IPS-20b (cell line): Measurements from ENCODE around the gene TSPEAR.

Source experiments
- H3K27ac ChIP-seq: one replicate; pipeline ENCODE4 v1.5.1; 2013; ENCODE audit warnings: low read length
- H3K27me3 ChIP-seq: 2 replicates; pipeline ENCODE4 v1.6.1; 2013; ENCODE audit warnings: mild to moderate bottlenecking, low read length, inconsistent platforms; ENCODE audit not compliant: insufficient read depth
- H3K36me3 ChIP-seq: 2 replicates; pipeline ENCODE4 v1.6.1; 2013; ENCODE audit warnings: low read depth, mild to moderate bottlenecking, inconsistent platforms, low read length, moderate library complexity; ENCODE audit not compliant: insufficient read depth
- H3K4me1 ChIP-seq: 2 replicates; pipeline ENCODE4 v1.6.1; 2013; ENCODE audit warnings: mild to moderate bottlenecking, control low read depth, inconsistent platforms, low read length, moderate library complexity; ENCODE audit not compliant: insufficient read depth
- H3K4me3 ChIP-seq: 2 replicates; pipeline ENCODE4 v1.5.1; 2013; ENCODE audit warnings: mild to moderate bottlenecking, low read length, inconsistent platforms
- H3K9ac ChIP-seq: 2 replicates; pipeline ENCODE4 v1.6.1; 2013; ENCODE audit warnings: low read depth, mild to moderate bottlenecking, inconsistent platforms, low read length, moderate library complexity
- H3K9me3 ChIP-seq: 2 replicates; pipeline ENCODE4 v1.6.1; 2013; ENCODE audit warnings: mild to moderate bottlenecking, low read depth, low read length, inconsistent platforms; ENCODE audit not compliant: insufficient read depth

Gene TSPEAR

GRCh38 chr21:44711327-44712202 is at the start of gene TSPEAR:
TSS of gene TSPEAR (minus strand) at chr21:44711572. CDS start at chr21:44711514, 58 bp downstream.
- H3K4me3 ChIP-seq, result peak within 1 kb of the TSS; percentile 67
- H3K4me1 ChIP-seq, result peaks cover 31% of the 10 kb centered on the region; the same call in 1 of the 2 replicates
- H3K27ac ChIP-seq, result no peak within 1 kb of the TSS
- peaks cover 90% of the 10 kb centered on the region for H3K27me3 ChIP-seq
- H3K36me3 ChIP-seq, result no peaks in the 10 kb centered on the region
- H3K9me3 ChIP-seq, result no peaks in the 10 kb centered on the region
- no peak within 1 kb of the TSS for H3K9ac ChIP-seq

DNA sequence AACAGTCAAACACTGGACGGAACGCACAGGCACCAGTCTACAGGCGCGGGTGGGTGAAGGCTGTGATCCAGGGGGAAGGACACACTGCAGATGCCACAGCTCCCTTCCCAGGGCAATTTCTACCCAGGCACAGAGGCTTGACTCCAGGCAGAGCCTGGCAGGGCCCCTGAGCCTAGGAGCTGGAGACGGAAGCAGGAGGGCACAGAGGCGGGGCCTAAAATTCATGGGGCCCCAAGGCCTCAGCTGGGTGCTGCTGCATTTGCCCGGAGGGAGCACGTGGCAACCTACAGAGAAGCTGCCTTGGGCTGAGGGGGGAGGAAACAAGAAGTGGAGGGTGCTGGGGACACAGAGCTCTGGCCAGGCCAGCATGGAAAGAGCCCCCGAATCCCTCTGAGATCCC is 49.0 kb upstream of the TSPEAR start:
- H3K4me1 ChIP-seq, result peaks cover 6% of the 10 kb centered on the region; the same call in 1 of the 2 replicates
- no peak overlapping the region for H3K27ac ChIP-seq
- H3K4me3 ChIP-seq, result no peak overlapping the region
- no peaks in the 10 kb centered on the region for H3K36me3 ChIP-seq
- H3K9me3 ChIP-seq, result no peaks in the 10 kb centered on the region
- H3K9ac ChIP-seq, result no peak overlapping the region
- H3K27me3 ChIP-seq, result no peaks in the 10 kb centered on the region

- Histone ChIP-seq H3K27me3 (no peaks in the 10 kb centered on the region), H3K9me3 (no peaks in the 10 kb centered on the region), H3K27ac (no peak overlapping the region), H3K9ac (no peak overlapping the region), H3K4me3 (no peak overlapping the region), H3K4me1 (peaks cover 6% of the 10 kb centered on the region; the same call in 1 of the 2 replicates), H3K36me3 (no peaks in the 10 kb centered on the region)
Observed at GRCh38 chr21:44759628-44760285, 48.4 kb upstream of the TSPEAR start.

DNA sequence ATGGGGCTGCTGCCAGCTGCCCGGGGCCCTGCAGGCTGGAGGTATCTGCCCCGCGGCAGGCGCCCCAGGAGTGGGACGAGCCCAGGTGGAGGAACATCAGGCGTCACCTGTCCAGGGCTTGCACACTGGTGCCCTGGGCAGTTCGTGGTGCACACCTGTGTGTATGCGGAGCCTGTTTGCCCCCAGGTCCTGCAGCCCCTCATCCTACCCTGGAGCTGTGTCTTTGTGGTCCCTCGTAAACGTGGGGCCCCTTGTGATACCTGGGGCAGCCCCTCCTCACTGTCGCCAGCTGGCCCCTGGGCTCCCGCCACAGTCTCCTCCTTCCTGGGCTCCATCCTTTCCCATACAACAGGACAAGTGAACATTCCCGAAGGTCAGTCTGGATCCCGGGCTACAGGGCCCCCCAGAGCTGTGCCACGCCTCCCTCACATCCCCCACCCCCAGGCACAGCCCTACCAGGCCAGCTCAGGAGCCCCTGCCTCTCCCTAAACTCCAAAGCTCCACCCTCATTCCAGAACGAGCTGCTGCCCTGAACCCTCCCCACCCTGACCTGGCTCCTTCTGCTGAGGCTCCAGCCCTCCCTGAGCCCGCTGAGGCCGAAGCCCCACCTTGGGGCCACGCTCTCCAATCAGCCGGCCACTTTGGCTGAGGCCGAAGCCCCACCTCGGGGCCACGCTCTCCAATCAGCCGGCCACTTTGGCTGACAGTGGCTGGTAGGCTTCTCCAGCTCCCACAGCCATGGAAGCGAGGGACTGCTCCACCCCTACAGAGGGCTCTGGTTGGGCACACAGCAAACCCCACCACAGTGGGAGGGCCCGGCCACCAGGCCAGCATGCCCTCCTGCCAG is 47.6 kb upstream of the TSPEAR start:
- no peaks in the 10 kb centered on the region for H3K36me3 ChIP-seq
- H3K4me1 ChIP-seq, result peaks cover 6% of the 10 kb centered on the region; the same call in 1 of the 2 replicates
- no peak overlapping the region for H3K9ac ChIP-seq
- H3K27me3 ChIP-seq, result no peaks in the 10 kb centered on the region
- no peak overlapping the region for H3K27ac ChIP-seq
- no peaks in the 10 kb centered on the region for H3K9me3 ChIP-seq
- H3K4me3 ChIP-seq, result no peak overlapping the region

- Histone ChIP-seq H3K9ac (no peak overlapping the region), H3K4me3 (no peak overlapping the region), H3K27ac (no peak overlapping the region), H3K36me3 (no peaks in the 10 kb centered on the region), H3K27me3 (no peaks in the 10 kb centered on the region), H3K4me1 (peaks cover 6% of the 10 kb centered on the region; the same call in 1 of the 2 replicates), H3K9me3 (no peaks in the 10 kb centered on the region)
Observed at GRCh38 chr21:44758141-44758561, 46.8 kb upstream of the TSPEAR start.

GRCh38 chr21:44757731-44758130 is 46.4 kb upstream of the TSPEAR start:
- no peak overlapping the region for H3K27ac ChIP-seq
- H3K36me3 ChIP-seq, result no peaks in the 10 kb centered on the region
- no peak overlapping the region for H3K4me3 ChIP-seq
- H3K4me1 ChIP-seq, result peaks cover 8% of the 10 kb centered on the region; the same call in 1 of the 2 replicates
- no peaks in the 10 kb centered on the region for H3K27me3 ChIP-seq
- H3K9ac ChIP-seq, result no peak overlapping the region
- no peaks in the 10 kb centered on the region for H3K9me3 ChIP-seq

- H3K27me3 ChIP-seq, result no peaks in the 10 kb centered on the region
- H3K36me3 ChIP-seq, result no peaks in the 10 kb centered on the region
- no peak overlapping the region for H3K9ac ChIP-seq
- H3K9me3 ChIP-seq, result no peaks in the 10 kb centered on the region
- no peak overlapping the region for H3K27ac ChIP-seq
- H3K4me3 ChIP-seq, result no peak overlapping the region
- H3K4me1 ChIP-seq, result peaks cover 9% of the 10 kb centered on the region; the same call in 1 of the 2 replicates
Observed at GRCh38 chr21:44756423-44757185, 45.2 kb upstream of the TSPEAR start.

DNA sequence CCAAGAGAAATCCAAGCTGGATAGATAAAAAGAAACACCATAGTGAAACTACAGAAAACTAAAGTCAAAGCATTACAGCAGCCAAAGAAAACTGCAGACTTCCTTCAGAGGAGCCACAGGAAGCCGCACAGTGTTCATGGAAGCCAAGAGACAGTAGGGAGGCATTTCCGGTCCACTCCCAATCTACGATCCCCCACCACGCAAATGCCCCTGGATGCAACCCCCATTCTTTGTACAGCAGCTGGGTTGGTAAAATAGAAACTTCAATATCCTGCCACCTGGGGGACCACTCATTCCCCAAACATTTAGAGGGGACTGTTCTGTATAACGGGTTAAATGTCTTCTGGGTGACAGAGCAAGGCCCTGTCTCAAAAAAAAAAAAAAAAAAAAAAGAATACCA is 43.9 kb upstream of the TSPEAR start:
- Histone ChIP-seq H3K9ac (no peak overlapping the region), H3K27ac (no peak overlapping the region), H3K4me1 (peaks cover 6% of the 10 kb centered on the region; the same call in 1 of the 2 replicates), H3K9me3 (no peaks in the 10 kb centered on the region), H3K4me3 (no peak overlapping the region), H3K36me3 (no peaks in the 10 kb centered on the region), H3K27me3 (no peaks in the 10 kb centered on the region)

DNA sequence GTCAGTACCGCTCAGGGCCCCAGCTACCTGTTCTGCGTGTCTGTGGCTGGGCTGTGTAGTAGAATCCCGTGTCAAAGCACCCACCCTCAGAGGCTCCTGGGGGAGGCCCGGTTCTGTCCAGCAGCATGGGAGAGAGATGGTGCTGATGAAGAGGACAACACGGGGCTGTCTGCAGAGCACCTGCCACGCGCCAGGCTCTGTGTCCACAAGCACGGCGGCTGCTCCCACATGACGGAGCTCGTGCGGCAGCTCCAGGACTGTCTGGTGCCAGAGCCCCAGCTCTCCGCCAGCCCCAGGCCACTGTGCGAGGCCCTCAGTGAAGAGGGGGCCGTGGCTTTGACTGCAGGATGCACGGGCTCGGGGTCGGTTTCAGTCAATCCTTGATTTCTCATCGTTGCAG is 42.0 kb upstream of the TSPEAR start:
- Histone ChIP-seq H3K36me3 (no peaks in the 10 kb centered on the region), H3K27me3 (peaks cover 9% of the 10 kb centered on the region; the same call in 1 of the 2 replicates), H3K27ac (no peak overlapping the region), H3K4me3 (no peak overlapping the region), H3K9me3 (no peaks in the 10 kb centered on the region), H3K4me1 (peaks cover 10% of the 10 kb centered on the region; the same call in 1 of the 2 replicates), H3K9ac (no peak overlapping the region)

DNA sequence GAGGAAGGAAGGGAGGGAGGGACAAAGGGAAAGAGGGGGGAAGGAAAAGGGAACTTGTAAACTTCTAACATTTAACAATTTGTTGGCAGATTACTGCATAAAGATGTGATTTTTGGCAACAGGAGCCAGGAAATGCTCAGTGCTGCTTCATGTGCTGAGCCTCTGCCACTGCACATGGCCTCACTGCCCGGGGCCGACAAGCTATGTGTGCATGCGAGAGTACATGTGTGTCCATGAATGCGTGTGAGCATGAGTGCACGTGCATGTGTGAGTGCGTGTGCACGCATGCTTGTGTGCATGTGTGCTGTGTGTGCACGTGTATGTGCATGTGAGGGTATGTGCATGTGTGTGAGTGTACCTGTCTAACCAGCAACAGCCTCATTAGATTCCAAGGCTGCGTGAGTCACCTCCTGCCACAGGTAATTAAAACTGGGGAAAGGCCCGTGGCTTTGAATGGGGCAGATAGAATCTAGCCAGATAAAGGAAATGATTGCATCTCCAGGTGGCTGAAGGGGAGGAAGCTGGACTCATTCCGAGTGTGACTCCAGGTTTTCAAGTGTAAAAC is 41.4 kb upstream of the TSPEAR start:
- Histone ChIP-seq H3K27me3 (peaks cover 9% of the 10 kb centered on the region; the same call in 1 of the 2 replicates), H3K36me3 (no peaks in the 10 kb centered on the region), H3K27ac (no peak overlapping the region), H3K4me3 (no peak overlapping the region), H3K9me3 (no peaks in the 10 kb centered on the region), H3K4me1 (peaks cover 14% of the 10 kb centered on the region; the same call in 1 of the 2 replicates), H3K9ac (no peak overlapping the region)
